HCEC 1CT (cell line): ENCODE measurements around the gene MYDGF.

ENCODE experiments used
- DNase-seq: peaks from one replicate; pipeline ENCODE4 v3.0.0-alpha.2; 2017

The MYDGF gene

GRCh38 chr19:4640247-4641000, 29.7 kb downstream of the MYDGF start:
- no peak for DNase-seq

GRCh38 chr19:4639531-4640246, 30.5 kb downstream of the MYDGF start:
- DNase-seq = no peak

- DNase-seq = peak; percentile 95
Measured at GRCh38 chr19:4638828-4639530, 31.2 kb downstream of the MYDGF start, which contains the start of gene TNFAIP8L1. Gene TNFAIP8L1 (plus strand): TSS chr19:4639516. CDS start chr19:4651870, 12,354 bp downstream.

- DNase-seq = no peak
Measured at GRCh38 chr19:4638317-4638716, 31.8 kb downstream of the MYDGF start.

- DNase-seq = no peak
Measured at GRCh38 chr19:4636761-4637160, 33.4 kb downstream of the MYDGF start.

GRCh38 chr19:4636151-4636717, 33.9 kb downstream of the MYDGF start:
- peak; percentile 51 for DNase-seq

DNA sequence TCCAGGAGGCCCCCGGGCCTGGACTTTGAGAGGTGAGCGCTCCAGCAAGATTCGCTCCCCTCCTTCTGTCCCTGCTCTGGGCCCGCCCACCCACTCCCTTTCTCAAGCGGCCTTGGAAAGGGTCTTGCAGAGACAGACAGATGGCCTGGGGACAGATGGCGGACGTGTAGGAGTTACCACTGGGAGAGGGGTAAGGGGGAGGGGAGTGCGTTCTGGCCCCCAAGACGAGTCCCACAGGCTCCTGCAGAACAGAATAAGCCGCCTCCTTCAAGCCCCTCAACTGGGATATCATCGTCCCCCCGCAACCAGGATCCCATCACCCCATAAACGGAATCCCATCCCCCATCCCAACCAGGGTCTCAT, 34.4 kb downstream of the MYDGF start:
- DNase-seq = no peak

GRCh38 chr19:4633140-4633967, 36.8 kb downstream of the MYDGF start:
- peak; percentile 81 for DNase-seq

DNA sequence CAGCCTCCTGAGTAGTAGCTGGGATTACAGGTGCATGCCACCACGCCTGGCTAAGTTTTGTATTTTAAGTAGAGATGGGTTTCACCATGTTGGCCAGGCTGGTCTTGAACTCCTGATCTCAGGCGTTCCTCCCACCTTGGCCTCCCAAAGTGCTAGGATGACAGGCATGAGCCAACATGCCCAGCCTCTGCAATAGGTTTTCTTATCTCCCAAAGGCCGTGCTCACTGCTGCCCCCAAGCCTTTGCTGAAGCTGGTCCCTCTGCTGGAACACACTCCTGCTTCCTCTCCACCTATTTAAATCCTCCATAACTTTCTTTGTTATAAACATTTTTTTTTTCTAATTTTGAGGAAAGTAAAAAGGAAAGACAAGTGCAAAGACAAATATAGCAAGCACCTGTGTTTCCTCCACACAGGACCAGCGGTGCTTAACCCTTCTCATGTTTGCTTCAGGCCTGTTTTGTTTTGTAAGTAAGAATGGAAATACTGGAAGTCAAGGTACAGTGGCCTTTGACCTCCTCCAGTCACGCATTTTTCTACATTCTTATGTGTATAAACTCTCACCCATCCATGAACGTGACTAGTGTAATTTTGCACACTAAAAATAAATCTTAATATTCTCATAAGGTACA, 45.3 kb downstream of the MYDGF start:
- peak; percentile 42 for DNase-seq

DNA sequence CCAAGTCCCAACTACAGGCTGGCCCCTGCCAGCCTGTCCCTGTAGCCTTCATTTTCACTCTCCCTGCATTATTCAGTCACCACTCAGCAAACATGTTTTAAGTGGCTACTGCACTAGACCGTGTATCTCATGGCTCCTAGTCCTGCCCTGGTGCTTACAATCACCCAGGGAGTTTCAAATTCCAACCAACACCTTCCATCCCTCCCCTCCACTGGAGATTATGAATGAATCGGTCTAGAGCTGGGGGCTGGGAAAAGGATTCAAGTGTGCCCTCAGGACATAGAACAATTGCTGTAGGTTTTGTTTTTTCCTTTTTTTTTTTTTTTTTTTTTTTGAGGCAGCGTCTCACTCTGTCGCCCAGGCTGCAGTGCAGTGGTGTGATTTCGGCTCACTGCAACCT, 45.8 kb downstream of the MYDGF start:
- DNase-seq = no peak

DNA sequence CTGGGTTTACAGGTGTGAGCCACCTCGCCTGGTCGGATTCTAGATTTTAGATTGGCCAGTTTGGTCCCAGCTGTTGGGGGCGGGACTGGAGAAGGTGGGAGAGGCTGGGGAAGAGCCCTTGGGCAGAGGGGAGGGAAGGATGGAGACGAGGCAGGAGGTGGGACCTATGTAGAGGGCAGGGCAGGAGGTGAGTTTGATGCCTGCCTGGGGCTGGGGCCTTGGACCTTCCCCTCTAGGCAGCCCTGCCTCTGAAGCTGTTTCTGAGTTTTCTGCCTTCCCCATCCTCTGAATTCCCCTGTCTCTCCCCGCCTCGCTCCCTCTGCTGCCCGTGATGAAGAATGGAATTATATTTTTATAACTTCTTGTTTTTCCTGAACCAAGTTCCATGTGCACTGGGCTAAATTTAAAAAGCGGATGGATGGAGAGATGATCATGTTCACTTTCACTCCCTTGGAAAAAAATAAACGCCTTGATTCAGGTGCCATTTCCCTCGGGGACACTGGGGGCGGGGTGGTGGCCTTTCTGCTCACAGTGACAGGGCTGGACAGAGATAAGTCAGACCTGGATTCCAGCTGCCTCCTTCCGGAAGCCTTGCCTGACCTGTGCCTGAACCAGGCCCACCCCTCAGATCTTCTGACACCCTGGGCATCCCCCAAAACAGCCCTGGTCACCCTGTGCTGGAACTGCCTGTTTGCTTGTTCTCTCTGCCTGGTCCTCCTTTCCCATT, 47.3 kb downstream of the MYDGF start:
- DNase-seq = no peak

DNA sequence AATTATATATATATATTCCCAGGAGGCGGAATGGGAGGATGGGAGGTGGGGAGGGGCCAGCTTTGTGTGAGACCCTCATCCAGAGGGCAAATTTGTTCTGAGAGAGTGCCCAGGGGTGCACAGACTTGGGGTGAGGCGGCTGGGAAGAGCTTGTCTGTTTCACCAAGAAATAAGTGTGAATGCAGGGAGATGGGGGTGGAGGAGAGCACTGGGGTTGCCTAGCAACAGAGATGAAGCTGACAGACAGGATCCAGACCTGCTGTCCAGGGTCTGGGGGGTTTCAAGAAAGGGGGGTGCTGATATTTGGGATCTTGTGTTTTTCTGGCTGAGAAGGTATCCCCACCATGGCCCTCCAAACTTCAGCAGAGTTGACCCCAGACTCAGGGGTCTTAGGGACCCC, 49.5 kb downstream of the MYDGF start:
- DNase-seq = no peak

- no peak for DNase-seq
Measured at GRCh38 chr19:4619668-4620294, 50.4 kb downstream of the MYDGF start.

- no peak for DNase-seq
Measured at GRCh38 chr19:4618019-4618418, 52.1 kb downstream of the MYDGF start.

DNA sequence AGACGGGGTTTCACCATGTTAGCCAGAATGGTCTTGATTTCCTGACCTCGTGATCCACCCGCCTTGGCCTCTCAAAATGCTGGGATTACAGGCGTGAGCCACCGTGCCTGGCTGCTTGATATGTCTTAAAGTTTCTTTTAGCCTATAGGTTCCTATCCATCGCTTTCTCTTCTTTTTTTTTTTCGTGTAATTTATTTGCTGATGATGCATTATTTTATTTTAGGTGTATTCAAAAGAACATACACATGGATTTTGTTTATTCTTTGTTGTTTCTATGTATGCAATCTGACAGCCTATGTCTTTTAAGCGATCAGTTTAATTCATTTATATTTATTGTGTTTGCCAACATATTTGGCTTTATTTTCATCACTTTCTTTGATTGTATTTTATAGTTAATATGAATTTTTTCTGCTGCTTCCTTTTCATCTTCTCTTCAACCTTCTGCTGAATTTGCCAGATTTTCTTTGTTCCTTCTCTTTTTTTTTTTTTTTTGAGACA, 56.8 kb downstream of the MYDGF start:
- no peak for DNase-seq

DNA sequence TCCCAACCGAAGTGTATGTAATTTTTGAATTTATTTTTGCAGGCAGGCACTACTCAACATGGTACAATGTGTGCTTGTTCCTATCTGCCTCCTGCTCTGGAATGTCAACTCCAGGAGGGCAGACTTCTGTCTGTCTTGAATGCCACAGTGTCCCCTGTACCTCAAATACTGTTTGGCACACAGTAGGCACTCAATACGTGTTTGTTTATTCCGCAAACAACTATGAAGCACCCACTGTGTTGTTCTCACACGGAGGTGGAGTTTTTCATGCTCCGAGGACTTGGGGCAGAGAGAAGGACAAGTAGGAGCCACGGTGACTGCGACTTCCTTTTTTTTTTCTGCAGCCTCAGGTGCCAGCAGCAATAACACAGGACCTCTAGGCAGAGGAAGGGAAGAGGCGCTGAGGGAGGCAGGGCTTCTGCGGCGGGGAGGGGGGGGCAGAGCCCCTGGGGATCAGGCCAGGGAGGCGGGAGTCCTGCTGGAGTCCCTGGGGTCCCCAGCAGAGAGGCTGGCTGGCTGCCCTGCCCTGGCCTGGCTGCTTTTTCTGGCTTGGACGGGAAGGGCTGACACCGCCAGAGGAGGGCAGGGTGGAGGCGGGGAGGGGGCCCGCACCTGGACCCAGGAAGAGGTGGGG, 60.1 kb downstream of the MYDGF start:
- DNase-seq = no peak
